WTC11 (cell line): ENCODE data around the gene HOXA1. TPM values are rescaled to one million over a fixed set of nuclear protein-coding genes. Genes with fewer than 3 reads are reported as not detected.

Experiments used
- ATAC-seq: fragments of 200-7000 bp; cut with Tn5 transposase; 2 replicates; pipeline ENCODE4 v1.10.0; 2021; ENCODE audit warnings: mild to moderate bottlenecking, moderate library complexity
- CTCF ChIA-PET: fragments of 300-600 bp; sonication (Branson Sonifier 250); formaldehyde crosslinking; loops from one replicate; lab custom pipeline; 2021; ENCODE audit warnings: antibody characterized with exemption; lab: Charles Lee
- POLR2A ChIA-PET: fragments of 350-600 bp; sonication (Branson Sonifier 250); formaldehyde crosslinking; loops from one replicate; lab custom pipeline; 2021; ENCODE audit warnings: antibody characterized with exemption; lab: Charles Lee
- DNase-seq: peaks from one replicate; pipeline ENCODE4 v3.0.0; 2021; ENCODE audit warnings: low spot score
- H3K27ac Mint-ChIP-seq: 2 replicates; pipeline ENCODE4 v1.8.0; 2021; ENCODE audit warnings: mixed read lengths
- H3K27me3 Mint-ChIP-seq: 2 replicates; pipeline ENCODE4 v1.8.0; 2021; ENCODE audit warnings: low read depth, mild to moderate bottlenecking, moderate library complexity, mixed read lengths
- H3K36me3 Mint-ChIP-seq: 2 replicates; pipeline ENCODE4 v1.8.0; 2021; ENCODE audit warnings: mixed read lengths
- H3K4me1 Mint-ChIP-seq: 2 replicates; pipeline ENCODE4 v1.8.0; 2022; ENCODE audit warnings: mixed read lengths
- H3K4me3 Mint-ChIP-seq: 2 replicates; pipeline ENCODE4 v1.8.0; 2021; ENCODE audit warnings: mild to moderate bottlenecking, moderate library complexity, mixed read lengths
- H3K9me3 Mint-ChIP-seq: 2 replicates; pipeline ENCODE4 v1.8.0; 2021; ENCODE audit warnings: mixed read lengths
- AFF4 ChIP-seq: sonication (generic); formaldehyde crosslinking; IDR thresholded peaks from 2 replicates; pipeline ENCODE4 v1.8.1; 2023; ENCODE audit warnings: mild to moderate bottlenecking, missing genetic modification reagents, borderline replicate concordance
- ARID4B ChIP-seq: sonication (generic); formaldehyde crosslinking; IDR thresholded peaks from 2 replicates; pipeline ENCODE4 v1.8.0; 2023; ENCODE audit warnings: missing genetic modification reagents, mild to moderate bottlenecking, borderline replicate concordance
- CBFB ChIP-seq: sonication (generic); formaldehyde crosslinking; IDR thresholded peaks from 2 replicates; pipeline ENCODE4 v1.8.1; 2022; ENCODE audit warnings: mild to moderate bottlenecking, low read depth, missing genetic modification reagents
- CREM ChIP-seq: sonication (generic); formaldehyde crosslinking; IDR thresholded peaks from 2 replicates; pipeline ENCODE4 v1.8.1; 2022; ENCODE audit warnings: mild to moderate bottlenecking, missing genetic modification reagents, moderate library complexity
- EMX1 ChIP-seq: fragments of 250-450 bp; sonication (Bioruptor Pico); IDR thresholded peaks from 2 replicates; pipeline ENCODE4 v1.8.0; 2021; ENCODE audit warnings: mild to moderate bottlenecking
- ERG ChIP-seq: fragments of 250-450 bp; sonication (Bioruptor Pico); IDR thresholded peaks from 2 replicates; pipeline ENCODE4 v1.8.0; 2021; ENCODE audit warnings: mild to moderate bottlenecking
- GABPB1 ChIP-seq: sonication (generic); formaldehyde crosslinking; IDR thresholded peaks from 2 replicates; pipeline ENCODE4 v1.8.1; 2023; ENCODE audit warnings: mild to moderate bottlenecking, missing genetic modification reagents
- MLX ChIP-seq: sonication (generic); formaldehyde crosslinking; IDR thresholded peaks from 2 replicates; pipeline ENCODE4 v1.8.1; 2023; ENCODE audit warnings: mild to moderate bottlenecking, missing genetic modification reagents, moderate library complexity
- NFYB ChIP-seq: sonication (generic); formaldehyde crosslinking; conservative IDR thresholded peaks from 2 replicates; pipeline ENCODE4 v1.8.0; 2022; ENCODE audit warnings: low read depth, missing genetic modification reagents
- NR1H2 ChIP-seq: sonication (generic); formaldehyde crosslinking; IDR thresholded peaks from 2 replicates; pipeline ENCODE4 v1.9.0; 2021; ENCODE audit warnings: mild to moderate bottlenecking, moderate library complexity, missing genetic modification reagents
- PREB ChIP-seq: sonication (generic); formaldehyde crosslinking; IDR thresholded peaks from 2 replicates; pipeline ENCODE4 v1.8.1; 2022; ENCODE audit warnings: mild to moderate bottlenecking, missing genetic modification reagents, moderate library complexity, borderline replicate concordance
- RELA ChIP-seq: sonication (generic); formaldehyde crosslinking; IDR thresholded peaks from 2 replicates; pipeline ENCODE4 v1.8.1; 2022; ENCODE audit warnings: missing genetic modification reagents, mild to moderate bottlenecking, borderline replicate concordance
- TEAD4 ChIP-seq: sonication (generic); formaldehyde crosslinking; IDR thresholded peaks from 2 replicates; pipeline ENCODE4 v1.8.0; 2022; ENCODE audit warnings: mild to moderate bottlenecking, missing genetic modification reagents
- ZBTB21 ChIP-seq: sonication (generic); formaldehyde crosslinking; IDR thresholded peaks from 2 replicates; pipeline ENCODE4 v1.8.1; 2023; ENCODE audit warnings: mild to moderate bottlenecking, missing genetic modification reagents, borderline replicate concordance
- ZMAT4 ChIP-seq: fragments of 250-450 bp; sonication (Bioruptor Pico); IDR thresholded peaks from 2 replicates; pipeline ENCODE4 v1.9.0; 2021; ENCODE audit warnings: mild to moderate bottlenecking
- ZNF219 ChIP-seq: sonication (generic); formaldehyde crosslinking; IDR thresholded peaks from 2 replicates; pipeline ENCODE4 v1.8.0; 2023; ENCODE audit warnings: missing genetic modification reagents, mild to moderate bottlenecking, borderline replicate concordance
- ZNF423 ChIP-seq: fragments of 250-450 bp; sonication (Bioruptor Pico); IDR thresholded peaks from 2 replicates; pipeline ENCODE4 v2.1.2; 2022; ENCODE audit warnings: mild to moderate bottlenecking, moderate library complexity
- ZNF425 ChIP-seq: fragments of 250-450 bp; sonication (Bioruptor Pico); conservative IDR thresholded peaks from 2 replicates; pipeline ENCODE4 v1.9.0; 2021; ENCODE audit warnings: mild to moderate bottlenecking
- ZSCAN18 ChIP-seq: fragments of 250-450 bp; sonication (Bioruptor Pico); IDR thresholded peaks from 2 replicates; pipeline ENCODE4 v2.1.2; 2022; ENCODE audit warnings: mild to moderate bottlenecking, moderate library complexity
- total RNA-seq: library from RNA; stranded (reverse); gene quantifications from 3 replicates; pipeline ENCODE4 v1.2.3, GENCODE V29; 2021

Gene HOXA1
- total RNA-seq, 1 experiment from 2014 or later, result not detected

GRCh38 chr7:27064159-27064558, 31.6 kb downstream of the HOXA1 start (continued):
- TF ChIP-seq ZSCAN18 (no peak), ZNF425 (CRISPR knock-in tag) (no peak), GABPB1 (CRISPR knock-in tag) (no peak), CREM (CRISPR knock-in tag) (no peak), NR1H2 (CRISPR knock-in tag) (no peak), ZNF423 (CRISPR knock-in tag) (no peak), ERG (CRISPR knock-in tag) (no peak), EMX1 (CRISPR knock-in tag) (no peak), MLX (no peak), TEAD4 (CRISPR knock-in tag) (no peak)

- H3K4me1 Mint-ChIP-seq, result no peaks in the 10 kb centered on the region
- H3K36me3 Mint-ChIP-seq, result no peaks in the 10 kb centered on the region
- DNase-seq, result no peak
- H3K9me3 Mint-ChIP-seq, result no peaks in the 10 kb centered on the region
- H3K27me3 Mint-ChIP-seq, result peaks cover 7% of the 10 kb centered on the region; the same call in 1 of the 2 replicates
- ChIA-PET POLR2A (no interaction called here), CTCF (no interaction called here)
- no peak overlapping the region for H3K27ac Mint-ChIP-seq
- no peak overlapping the region for H3K4me3 Mint-ChIP-seq
- ATAC-seq, result no peak
- no peak for TF ChIP-seq ZNF219 (CRISPR knock-in tag)
- TF ChIP-seq CBFB (CRISPR knock-in tag), result no peak
- no peak for TF ChIP-seq AFF4 (CRISPR knock-in tag)
- no peak for TF ChIP-seq ZSCAN18
- no peak for TF ChIP-seq NFYB (CRISPR knock-in tag)
- no peak for TF ChIP-seq ZMAT4 (CRISPR knock-in tag)
- TF ChIP-seq RELA (CRISPR knock-in tag), result no peak
- TF ChIP-seq ZBTB21, result no peak
- TF ChIP-seq ARID4B, result no peak
- TF ChIP-seq PREB, result no peak
Observed at GRCh38 chr7:27062946-27063345, 32.9 kb downstream of the HOXA1 start.
